ENCODE measurements around the gene C1orf21.
A peak's percentile ranks its signal among the peaks of the same experiment; 100 is the strongest.

C1orf21 gene

DNA sequence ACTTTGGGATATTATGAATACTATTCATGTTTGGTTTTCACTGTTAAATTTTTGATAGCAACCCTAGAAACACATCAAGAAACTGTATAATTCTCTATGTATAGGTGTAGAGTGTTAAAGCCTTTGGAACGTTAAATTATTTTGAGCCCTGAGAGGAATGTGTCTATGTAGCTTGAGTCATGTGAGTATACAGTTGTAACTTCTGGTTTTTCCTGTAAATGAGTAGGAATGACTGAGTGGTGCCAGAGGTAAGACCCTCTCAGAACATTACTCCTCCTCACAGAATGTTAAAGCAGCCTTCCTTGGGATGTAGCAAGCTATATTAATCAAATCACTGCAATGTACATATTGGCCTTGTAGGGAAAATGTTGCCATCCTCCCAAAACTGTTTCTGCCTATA lies 69.0 kb downstream of the C1orf21 start:
- DNase-seq, result peak; percentile 27

DNA sequence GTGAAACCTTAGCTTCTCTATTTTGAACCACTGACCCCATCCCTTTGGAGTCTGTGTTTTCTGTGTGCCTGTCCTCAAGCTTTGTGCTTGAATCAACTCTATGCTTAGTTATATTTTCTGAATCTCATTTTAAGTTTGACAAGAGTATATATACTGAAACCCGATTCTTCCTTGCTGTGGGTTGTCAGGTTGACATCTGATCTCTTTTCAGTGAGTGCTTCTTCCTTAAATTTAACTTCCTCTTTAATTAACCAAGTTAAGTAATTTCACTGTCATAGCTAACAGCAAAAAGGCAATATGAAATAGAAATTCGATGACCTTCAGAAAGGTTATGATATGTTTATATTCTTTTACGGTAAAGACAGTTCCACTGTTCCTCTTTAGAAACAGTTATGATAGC lies 69.4 kb downstream of the C1orf21 start:
- DNase-seq, result peak; percentile 76

GRCh38 chr1:184457500-184457899 lies 70.7 kb downstream of the C1orf21 start:
- no peak for DNase-seq

DNA sequence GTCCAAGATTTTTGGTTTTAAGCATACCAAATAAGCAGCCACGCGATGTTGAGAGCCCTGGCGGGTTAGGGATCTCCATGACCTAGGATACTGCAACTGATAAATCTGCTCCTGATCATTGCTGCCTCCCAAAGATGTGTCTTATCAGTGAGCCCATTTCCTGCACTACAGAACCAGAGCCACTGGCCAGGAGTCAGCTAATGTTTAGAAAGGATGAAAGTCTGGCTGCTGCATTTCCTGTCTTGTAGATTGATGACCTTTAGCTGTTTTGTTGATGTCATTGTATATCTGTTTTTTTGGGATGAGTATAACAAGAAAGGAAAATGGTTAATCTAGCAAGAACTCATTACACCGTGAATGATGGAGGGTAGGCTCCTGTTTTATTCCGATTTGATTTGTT lies 74.5 kb downstream of the C1orf21 start:
- no peak for DNase-seq

- peak; percentile 76 for DNase-seq
These were observed 75.3 kb downstream of the C1orf21 start for GRCh38 chr1:184462155-184462554.

DNA sequence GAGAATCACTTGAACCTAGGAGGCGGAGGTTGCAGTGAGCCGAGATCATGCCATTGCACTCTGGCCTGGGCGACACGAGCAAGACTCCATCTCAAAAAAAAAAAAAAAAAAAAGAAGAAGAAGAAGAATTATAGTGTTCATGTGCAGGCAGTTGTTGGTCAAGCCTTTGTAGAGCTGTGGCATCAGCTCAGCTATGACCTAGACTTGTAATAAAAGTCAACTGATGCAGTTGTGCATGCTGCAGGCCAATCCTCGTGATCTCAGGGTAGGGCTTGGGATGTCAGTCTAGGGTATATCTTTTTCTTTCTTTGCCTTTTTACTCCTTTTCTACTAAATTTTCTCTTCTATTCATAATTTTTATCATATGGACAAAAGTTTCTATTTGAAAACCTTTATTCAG lies 76.2 kb downstream of the C1orf21 start:
- DNase-seq, result no peak

- no peak for DNase-seq
These were observed 76.9 kb downstream of the C1orf21 start for GRCh38 chr1:184463680-184464079.

- no peak for DNase-seq
These were observed 77.9 kb downstream of the C1orf21 start for GRCh38 chr1:184464757-184465156.

GRCh38 chr1:184465489-184466146 lies 78.8 kb downstream of the C1orf21 start:
- DNase-seq, result no peak

DNA sequence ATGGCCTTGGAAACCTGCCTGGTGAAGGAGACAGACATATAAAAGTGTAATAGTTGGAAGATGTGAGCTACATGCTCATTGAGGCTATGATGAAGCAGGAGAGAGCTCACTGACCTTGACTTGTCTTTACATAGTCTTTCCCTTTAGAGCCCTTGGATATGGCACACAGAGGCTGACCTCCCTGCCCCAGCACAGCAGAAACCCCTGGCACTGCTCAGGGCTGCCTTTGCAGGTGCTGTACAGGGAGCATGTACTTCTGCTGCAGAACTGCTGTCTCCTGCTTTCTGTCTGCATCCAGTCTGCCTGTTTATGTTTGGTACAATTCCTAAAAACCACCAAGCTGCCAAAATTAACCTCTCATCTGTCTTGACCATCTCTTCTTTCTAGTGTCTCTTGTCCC lies 80.5 kb downstream of the C1orf21 start:
- no peak for DNase-seq

DNA sequence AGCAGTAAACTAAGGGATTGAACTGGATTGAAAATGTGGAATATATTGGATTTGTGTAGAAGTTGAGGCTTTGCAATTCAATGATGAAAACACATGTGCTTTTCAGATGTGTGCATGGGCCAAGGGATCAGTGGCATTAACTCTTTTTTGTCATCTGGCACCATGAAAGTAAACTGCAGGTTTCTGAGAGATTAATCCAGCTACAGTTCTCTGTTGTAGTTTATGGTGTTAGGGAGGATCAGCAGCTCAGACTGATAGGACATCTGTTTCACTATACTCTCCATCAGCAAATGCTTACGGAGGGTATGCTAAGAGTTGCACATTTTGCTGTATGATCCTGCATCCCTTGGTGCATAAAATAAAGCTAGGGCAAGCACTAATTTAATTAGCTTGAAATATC lies 82.6 kb downstream of the C1orf21 start:
- no peak for DNase-seq

- DNase-seq, result no peak
These were observed 84.9 kb downstream of the C1orf21 start for GRCh38 chr1:184471686-184472085.

- no peak for DNase-seq
These were observed 85.3 kb downstream of the C1orf21 start for GRCh38 chr1:184472136-184472535.

DNA sequence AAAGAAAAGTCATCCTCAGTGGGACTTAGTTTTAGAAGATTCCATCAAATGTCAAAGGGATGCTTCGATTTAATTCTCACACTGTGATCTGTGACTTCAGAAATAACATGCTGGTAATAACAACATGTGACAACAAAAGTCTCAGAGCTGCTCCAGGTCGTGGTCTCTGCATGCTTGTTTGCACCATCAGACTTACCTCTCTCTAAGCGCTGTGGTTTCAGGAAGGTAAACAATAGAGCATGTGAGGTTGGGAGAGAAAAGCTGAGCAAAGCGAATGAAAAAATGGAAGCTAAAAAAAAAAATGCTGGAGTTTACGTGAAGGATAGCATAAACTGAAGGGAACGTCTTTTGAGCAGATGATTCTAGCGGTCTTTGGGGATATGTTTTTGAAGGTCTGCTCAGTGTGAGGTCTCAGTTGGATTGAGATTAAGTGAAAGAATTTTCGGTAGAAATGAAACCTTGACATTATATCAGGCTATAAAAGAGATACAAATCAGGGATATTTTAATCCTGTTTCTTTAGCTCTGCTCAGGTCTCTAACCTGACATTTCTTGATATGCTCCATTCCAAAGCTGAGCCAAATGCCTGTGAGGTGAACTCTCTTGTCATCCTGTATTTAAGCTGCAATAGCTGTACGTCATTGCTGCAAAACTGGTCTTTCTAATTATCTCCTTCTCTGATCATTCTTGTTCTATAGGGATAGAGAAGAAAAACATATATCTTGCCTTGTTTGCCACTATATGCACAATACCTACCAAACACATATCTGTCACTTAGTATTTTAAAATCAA lies 86.5 kb downstream of the C1orf21 start:
- DNase-seq, result no peak

DNA sequence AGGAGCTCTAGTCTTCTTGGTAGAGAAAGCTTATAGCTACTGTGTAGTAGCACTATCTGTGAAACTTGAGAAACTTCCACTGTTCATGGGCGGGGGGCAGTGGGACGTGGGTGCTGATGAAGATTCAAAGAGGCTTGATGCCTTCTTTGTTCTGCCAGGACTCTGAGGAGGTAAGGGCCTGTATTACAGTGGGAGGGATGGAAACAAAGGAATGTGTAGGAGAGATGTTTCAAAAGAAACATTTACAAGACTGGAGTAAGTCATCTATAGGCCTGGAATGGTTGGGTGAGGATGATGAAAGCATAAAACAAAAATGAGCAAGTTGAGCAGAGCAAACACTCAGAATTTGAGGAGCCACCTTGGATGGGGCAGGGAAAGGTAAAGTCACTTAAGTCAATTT lies 89.4 kb downstream of the C1orf21 start:
- DNase-seq, result no peak

DNA sequence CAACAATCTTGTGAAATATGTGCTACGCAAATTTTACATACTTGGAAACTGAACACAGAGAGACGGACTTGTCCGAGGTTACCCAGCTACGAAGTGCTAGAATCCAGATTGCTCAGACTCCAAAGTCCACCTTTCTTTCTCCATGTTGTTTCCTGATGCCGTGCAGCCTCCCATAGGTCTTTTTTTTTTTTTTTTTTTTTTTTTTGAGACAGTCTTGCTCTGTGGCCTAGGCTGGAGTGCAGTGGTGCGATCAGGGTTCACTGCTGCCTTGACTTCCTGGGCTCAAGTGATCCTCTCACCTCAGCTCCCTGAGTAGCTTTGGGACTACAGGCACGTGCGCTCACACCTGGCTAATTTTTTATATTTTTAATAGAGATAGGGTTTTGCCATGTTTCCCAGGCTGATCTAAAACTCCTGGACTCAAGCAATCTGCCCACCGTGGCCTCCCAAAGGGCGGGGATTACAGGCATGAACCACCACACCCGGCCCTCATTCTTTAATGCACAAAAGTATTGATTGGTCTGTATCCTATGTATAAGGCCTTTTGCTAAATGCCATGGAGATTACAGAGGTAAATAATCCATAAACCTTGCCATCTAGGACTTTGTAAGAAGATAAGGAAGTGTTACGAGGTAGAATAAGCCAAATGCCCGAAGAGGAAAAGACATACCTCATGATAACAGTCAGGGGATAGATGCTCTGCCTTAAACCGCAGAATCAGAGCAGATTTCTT lies 92.8 kb downstream of the C1orf21 start:
- DNase-seq, result no peak

DNA sequence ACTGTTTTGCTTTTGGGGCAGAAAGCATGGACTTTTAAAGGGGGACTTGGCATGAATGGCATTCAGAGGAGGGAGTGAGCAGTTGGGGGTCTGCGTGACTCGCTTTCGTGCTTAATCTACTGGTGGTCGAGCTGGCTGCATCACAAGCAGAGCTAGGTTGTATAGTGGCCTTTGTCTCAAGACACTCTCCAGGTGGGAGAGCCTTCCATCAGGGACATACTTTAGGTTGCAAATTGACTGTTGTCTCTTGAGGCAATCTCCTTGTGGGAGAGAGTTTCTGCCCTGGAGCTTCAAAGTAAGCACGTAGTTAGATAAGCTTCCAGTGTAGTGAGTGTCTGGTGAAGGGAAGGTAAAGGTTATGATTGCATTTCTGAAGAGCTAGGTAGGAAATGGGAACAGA lies 93.9 kb downstream of the C1orf21 start:
- no peak for DNase-seq

DNA sequence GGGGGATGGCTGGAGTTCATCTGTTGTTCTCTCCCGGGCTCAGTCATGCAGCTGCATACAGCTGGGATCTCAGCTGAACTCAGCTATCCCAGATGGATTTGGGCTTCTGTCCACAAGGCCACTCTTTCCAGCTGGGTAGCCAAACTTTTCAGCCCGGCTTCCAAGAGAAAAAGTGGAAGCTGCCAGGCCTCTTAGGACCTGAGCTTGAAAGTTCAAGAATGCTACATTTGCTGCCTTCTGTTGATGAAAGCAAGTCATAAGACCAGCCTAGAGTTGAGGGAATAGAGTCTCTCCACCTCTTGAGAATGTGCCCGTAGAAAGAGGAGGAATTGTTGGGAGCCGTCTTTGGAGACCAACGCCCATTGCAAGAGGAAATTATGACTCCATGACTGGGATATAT lies 95.3 kb downstream of the C1orf21 start:
- DNase-seq, result no peak

DNA sequence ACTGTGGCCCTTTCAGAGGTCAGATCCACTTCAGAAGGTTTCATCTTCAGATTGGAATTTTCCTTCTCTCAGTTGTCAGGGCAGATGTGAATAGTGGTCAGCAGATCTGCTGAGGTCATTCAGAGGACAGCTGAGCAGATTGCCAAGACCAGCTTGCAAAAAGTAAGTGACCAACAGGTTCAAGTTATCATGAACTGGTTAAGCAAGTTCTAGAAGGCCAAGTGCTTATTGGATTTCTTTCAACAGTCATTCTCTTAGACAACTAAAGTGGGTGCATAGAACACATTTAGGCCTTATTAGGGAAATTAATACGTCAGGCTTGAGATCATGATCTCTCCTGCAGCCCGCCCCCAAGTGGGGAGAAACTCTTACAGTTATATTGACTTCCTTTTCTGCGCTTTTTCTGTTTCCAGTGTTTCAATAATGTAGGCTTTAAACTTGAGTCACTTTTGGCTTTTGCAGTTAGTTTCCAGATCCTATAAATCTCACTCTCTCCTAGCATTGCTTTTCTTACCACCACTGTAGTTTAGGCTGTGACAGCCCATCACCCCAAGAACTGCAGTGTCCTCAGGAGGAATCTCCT lies 96.4 kb downstream of the C1orf21 start:
- peak; percentile 81 for DNase-seq

DNA sequence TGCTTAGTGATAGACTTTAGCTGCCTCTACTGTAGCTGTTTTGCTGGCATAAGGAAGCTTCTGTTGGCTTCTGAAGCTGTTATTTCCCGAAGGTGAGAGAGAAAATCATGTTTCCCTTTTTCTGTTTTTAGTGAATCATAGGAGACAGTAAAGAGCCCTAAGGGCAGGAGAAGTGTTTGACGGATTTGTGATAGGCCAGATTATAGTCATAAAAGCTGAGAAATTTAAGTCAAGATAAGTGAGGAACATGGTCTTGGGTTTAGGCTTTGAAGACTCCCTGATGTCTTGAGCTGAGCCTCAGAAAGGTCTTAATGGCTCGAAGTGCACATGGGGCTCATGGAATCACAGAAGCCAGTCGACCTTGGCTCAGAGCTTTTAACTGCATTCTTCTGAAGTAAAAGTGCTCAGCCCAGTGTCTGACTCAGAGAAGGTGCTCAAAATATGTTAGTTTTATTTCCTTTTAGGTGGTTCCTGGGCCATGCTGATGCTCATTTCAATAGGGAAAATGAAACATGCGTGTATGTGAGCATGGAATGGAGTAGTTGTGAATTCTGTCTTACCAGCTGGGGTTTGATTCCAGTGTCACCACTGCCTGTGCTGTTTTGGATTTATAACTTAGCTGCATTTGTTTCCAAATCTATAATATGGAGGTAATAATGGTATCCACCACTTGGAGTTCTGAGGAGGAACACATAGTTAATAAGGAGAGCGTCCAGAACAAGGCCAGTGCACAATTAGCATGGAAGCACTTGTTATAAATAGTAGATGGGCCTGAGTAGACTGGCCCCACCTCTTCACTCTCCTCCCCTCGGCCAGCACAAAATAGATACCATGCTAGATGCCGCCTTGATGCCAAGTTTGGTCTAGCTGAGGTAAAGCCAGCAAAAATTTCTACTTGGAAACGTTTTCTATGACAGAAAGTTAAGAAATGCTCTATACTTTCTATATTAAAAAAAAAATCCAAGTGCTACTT lies 99.2 kb downstream of the C1orf21 start:
- DNase-seq, result no peak

GRCh38 chr1:184486761-184487445 lies 100.1 kb downstream of the C1orf21 start:
- no peak for DNase-seq
